OCI-LY7 (cell line): ENCODE measurements around the gene AREG.

Experiments used
- CTCF ChIP-seq: fragments of 200-600 bp; sonication (generic); conservative IDR thresholded peaks from 2 replicates; pipeline ENCODE4 v1.5.1; 2014; ENCODE audit warnings: mild to moderate bottlenecking, antibody characterized with exemption, low read length, moderate library complexity, mixed read lengths
- EZH2phosphoT487 ChIP-seq: fragments of 200-600 bp; sonication (generic); IDR thresholded peaks from 2 replicates; pipeline ENCODE4 v1.6.1; 2018; ENCODE audit warnings: low read depth, borderline replicate concordance, mild to moderate bottlenecking, mixed run types, antibody characterized with exemption, low read length, moderate library complexity, mixed read lengths

DNA sequence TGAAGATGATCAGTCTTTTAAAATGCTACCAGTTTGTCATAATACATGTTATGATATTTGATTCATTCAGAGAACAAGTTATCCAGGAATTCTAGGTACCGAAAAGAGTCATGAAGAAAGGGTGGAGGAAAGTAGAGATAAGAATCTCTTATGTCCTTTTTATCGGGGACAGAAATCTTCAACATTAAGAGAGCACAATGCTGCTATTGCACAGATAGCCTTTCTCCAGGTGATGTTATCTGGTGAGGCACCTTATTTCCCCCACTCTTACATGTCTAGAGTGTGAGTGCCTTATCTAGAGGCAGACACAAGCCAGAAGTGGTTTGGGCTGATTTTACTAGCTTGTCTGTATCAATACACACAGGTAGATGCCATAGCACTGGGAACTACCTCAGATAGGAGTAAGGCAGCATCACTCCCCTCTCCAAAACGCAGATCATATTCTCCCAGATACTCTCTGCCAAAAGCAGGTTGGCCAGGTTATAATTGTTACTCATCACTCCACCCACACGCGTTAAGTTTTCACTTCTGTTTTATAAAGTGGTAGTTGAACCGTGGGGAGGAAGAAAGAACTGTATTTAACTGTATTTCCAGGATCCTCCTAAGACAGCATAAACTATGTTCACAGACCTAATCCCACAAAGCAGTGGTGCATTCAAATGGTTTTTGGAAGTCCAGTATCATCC is 38.4 kb downstream of the AREG start:
- TF ChIP-seq CTCF (no peak), EZH2phosphoT487 (no peak)
